CD4-positive, alpha-beta T cell treated with Interleukin-6 for 4 hours (primary cell): Measurements from ENCODE around the gene CFAP57.
"Not testable (repeated sequence)": the region's sequence is repeated elsewhere in the genome, so short reads cannot be mapped to it uniquely, and the experiment has no call there.

Experiments used
- DNase-seq: peaks from one replicate; pipeline ENCODE4 v3.0.0-alpha.2; 2020; ENCODE audit warnings: mixed read lengths

The CFAP57 gene

DNA sequence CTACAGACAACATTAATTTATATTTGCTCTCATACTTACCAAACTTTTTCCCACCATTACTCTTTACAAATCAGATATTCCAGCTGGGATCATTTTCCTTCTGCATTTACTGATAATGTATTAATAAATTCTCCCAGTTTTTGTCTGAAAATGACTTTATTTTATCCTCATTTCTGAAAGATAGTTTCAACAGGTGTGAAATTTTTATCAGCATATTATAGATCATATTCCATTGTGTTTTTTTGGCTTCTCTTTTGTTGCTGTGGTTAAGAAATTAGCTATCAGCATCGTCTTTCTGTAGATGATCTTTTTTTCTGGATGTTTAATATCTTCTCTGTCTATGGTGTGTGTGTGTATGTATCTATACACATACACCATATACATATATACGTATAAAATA lies 2.7 kb downstream of the CFAP57 start:
- DNase-seq, result no peak

DNA sequence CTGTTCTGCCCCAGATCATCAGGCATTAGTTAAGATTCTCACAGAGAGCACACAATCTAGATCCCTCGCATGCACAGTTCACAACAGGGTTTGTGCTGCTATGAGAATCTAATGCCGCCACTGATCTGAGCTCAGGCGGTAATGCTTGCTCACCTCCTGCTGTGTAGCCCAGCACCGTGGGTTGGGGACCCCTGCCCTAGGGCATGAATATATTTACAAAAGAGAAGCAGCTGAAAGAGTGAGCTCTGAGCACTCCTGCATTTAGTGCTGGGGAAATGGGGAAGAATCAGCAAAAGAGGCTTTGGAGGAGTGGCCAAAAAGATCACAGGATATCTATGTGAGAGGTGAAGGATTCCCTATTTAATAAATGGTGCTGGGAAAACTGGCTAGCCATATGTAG lies 5.6 kb downstream of the CFAP57 start:
- DNase-seq, result no peak

DNA sequence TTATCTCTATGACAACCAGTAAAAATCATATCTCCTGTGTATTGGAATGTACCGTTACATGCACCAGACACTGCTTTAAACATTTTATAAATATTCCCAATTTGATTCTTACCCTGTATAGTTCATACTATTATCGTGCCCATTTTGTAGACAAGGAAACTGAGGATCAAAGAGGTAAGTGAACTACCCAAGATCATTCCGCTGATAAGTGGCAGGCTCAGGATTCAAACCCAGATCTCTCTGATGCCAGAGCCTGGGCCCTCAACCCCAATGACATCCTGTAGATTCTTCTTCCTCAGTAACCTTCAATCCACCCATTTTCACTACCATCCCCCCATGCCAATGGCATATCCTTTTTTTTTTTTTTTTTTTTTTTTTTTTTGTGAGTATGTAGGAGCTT lies 12.3 kb downstream of the CFAP57 start:
- DNase-seq, result no peak

DNA sequence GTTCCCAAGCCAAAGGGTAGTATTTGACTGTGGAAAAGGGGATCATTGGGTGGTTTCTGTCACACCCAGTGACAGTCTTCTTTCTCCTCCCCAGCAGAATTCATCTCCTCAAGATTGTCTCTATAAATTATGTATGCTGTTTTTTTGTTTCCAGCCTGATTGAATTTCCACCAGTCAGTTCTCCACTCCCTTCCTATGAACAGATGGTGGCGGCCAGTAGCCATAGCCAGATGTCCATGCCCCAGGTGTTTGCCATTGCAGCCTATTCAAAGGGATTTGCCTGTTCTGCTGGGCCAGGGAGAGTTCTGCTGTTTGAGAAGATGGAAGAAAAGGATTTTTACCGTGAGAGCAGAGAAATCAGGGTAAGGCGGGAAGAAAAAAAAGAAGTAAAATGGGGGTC lies 12.9 kb downstream of the CFAP57 start:
- no peak for DNase-seq

DNA sequence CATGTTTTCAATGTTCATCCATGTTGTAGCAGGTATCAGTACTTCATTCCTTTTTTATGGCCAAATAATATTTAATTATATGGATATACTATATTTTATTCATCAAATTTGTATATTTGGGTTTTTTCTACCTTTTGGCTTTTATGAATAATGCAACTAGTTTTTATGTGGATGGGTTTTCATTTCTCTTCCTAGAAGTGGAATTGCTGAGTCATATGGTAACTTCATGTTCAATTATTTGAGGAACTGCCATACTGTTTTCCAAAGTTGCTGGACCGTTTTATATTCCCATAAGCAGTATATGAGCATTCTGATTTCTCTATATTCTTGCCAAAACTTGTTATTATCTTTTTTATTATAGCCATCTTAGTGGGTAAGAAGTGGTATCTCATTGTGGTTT lies 16.0 kb downstream of the CFAP57 start:
- DNase-seq, result no peak

DNA sequence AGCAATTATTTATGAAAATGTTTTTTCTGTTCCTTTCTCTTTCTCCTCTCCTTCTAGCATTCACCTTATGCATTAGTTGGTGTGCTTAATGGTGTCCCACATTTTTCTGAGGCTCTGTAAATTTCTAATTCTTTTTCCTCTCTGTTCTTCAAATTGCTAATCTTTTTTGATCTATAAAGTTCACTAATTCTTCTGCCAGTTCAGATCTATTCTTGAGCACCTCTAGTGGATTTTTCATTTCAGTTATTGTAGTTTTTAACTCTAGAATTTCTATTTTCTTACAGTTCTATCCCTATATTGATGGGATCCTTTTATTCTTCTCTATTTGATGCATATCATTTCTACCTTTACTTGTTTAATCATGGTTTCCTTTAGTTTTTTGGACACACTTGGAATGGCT lies 22.4 kb downstream of the CFAP57 start:
- no peak for DNase-seq

DNA sequence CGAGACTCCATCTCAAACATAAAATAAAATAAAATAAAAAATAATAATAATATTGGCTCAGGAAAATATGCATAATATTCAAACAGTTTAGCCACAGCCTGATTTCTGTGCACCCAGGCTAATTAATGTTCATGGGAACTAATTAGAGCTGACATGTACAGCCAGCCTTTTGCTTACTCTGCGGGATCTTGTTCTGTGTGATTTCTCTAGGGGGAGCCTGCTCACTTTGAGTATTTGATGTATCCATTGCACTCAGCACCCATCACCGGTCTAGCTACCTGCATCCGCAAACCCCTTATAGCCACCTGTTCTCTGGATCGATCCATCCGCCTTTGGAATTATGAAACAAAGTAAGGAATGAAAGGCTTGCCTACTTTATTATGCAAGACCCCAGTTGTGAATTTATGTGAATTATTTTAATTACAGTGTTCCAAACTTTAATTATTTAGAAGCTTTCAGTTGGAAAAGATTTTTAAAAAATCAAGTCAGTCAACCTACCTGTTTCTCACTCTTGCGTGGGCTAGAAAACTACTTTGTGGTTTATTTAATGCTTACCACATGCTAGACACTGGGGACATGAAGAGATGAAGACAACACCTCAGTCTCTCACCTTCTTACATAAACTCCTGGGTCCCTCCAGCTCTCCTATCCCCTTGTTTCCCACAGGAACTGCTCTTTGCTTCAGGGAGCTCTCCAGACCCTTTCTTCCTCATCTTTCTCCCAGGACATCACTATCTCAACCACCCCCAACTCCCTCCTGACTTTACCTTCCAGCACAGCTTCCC lies 25.4 kb downstream of the CFAP57 start:
- DNase-seq, result no peak

DNA sequence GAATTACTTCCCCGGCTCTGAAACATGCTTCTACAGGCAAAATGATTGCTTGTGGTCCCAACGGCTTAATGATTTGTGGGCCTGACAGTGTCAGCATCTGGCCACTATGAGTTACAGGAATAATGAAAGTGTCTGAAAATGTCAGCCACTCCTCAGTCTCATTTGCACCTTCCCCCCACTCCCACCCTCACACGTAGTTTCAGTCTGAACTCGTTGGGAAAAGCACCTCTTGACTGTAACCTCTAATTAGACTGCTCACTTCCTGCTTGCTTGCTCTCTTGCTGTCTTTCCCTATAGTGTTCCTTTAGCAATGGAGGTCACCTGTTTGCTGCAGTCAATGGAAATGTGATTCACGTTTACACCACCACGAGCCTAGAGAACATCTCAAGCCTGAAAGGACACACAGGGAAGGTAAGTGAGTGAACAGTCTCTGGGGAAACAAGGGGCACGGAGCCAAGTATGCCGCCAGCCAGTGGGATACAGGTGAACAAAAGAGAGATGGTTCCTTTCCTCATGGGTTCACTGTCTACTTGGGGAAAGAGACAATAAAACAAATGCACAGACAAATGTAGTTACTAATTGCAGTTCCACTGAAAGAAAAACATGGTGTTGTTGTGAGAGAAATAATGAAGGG lies 27.1 kb downstream of the CFAP57 start:
- DNase-seq, result no peak

DNA sequence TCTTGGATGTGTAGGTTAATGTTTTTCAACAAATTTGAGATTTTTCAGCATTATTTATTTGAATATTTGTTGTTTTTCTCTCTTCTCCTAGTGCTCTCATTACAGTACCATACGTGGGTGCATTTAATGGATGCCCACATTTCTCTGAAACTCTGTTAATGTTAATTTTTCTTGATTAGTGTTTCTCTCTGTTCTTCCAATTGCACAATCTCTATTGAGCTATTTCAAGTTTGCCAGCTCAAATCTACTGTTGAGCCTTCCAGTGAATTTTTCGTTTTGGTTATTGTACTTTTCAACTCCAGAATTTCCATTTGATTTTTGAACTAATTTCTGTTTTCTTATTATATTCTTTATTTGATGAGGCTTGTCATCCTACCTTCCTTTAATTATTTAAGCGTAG lies 31.7 kb downstream of the CFAP57 start:
- no peak for DNase-seq

DNA sequence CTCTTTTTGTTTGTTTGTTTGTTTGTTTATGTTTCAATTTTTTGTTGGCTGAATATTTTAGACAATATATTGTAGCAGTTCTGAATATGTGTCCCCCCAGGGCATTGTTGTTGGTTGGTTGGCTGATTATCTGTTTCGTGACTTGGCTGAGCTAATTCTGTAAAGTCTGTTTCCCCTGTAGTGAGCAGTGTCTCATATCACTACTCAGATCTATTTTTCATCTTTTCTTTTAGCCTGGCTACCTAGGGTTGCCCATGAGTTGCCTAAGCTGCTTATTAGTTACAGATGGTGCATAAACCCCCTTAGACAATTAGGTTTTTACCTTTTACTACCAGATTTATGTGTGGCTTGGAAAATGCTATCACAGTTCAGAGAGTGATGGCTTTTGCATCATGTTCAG lies 32.3 kb downstream of the CFAP57 start:
- no peak for DNase-seq

DNA sequence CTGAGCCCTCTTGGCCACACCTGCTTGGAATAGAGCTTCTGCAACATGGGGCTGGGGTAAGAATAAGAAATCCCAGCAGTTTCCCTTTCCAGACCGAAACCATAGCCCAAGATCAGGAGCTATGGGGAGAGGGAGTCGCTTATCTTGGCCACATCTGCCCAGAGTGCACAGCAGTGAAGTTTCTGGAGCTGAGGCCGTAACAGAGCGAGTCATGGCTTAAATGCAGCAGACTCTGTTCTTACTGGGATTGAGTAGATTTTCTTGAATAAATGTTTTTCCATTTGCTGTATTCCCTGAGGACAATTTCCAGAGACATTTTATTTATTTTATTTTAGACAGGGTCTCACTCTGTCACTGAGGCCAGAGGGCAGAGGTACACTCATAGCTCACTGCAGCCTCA lies 33.5 kb downstream of the CFAP57 start:
- no peak for DNase-seq

DNA sequence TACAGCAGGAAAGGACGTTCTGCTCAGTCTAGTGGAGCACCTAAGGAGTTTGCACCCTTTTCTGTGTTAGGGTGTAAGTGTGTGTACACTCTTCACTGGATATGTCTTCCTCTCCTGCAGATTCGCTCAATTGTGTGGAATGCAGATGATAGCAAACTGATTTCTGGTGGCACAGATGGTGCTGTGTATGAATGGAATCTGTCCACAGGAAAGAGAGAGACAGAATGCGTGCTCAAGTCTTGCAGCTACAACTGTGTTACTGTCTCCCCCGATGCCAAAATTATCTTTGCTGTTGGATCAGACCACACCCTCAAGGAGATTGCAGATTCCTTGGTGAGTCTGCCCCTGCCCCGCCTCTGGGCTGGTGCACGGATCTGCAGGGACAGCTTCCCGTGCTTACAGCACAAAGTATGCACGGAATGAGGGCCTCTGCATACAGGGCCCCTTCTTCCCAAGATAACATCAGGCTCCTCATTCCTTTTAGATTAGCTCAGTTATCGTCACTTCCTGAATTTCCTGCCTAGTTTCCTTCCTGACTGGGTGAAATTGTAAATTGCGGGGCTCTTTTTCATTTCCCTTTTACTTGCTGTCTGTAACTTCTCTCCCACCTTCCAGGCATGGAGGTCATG lies 34.6 kb downstream of the CFAP57 start:
- no peak for DNase-seq

DNA sequence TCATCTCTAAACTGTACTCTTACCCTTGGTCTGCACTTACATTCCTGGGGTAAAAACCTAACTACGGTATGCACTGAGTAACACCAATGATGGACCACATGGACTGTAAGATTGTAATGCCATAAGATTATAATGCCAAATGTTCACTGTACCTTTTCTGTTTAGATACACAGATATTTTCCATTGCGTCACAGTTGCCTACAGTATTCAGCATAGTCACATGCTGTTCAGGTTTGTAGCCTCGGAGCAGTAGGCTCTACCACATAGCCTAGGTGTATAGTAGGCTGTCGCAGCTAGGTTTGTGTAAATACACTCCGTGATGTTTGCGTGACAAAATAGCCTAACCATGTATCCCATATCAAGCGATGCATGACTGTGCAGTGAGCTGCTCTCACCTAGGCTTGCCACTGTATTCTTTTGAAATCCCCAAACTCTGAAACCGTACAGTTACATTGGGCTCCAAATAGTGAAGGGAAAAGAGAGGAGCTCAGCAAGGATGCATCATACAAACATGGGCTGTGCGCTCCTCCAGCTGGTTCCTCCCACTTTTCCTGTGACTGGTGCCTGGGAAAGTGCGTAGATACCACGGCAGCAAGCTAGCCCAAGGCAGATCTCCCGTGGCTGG lies 35.2 kb downstream of the CFAP57 start:
- no peak for DNase-seq

DNA sequence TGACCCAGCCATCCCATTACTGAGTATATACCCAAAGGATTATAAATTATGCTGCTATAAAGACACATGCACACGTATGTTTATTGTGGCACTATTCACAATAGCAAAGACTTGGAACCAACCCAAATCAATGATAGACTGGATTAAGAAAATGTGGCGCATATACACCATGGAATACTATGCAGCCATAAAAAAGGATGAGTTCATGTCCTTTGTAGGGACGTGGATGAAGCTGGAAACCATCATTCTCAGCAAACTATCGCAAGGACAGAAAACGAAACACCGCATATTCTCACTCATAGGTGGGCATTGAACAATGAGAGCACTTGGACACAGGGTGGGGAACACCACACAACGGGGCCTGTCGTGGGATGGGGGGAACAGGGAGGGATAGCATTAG lies 36.1 kb downstream of the CFAP57 start:
- DNase-seq, result not testable (repeated sequence)

DNA sequence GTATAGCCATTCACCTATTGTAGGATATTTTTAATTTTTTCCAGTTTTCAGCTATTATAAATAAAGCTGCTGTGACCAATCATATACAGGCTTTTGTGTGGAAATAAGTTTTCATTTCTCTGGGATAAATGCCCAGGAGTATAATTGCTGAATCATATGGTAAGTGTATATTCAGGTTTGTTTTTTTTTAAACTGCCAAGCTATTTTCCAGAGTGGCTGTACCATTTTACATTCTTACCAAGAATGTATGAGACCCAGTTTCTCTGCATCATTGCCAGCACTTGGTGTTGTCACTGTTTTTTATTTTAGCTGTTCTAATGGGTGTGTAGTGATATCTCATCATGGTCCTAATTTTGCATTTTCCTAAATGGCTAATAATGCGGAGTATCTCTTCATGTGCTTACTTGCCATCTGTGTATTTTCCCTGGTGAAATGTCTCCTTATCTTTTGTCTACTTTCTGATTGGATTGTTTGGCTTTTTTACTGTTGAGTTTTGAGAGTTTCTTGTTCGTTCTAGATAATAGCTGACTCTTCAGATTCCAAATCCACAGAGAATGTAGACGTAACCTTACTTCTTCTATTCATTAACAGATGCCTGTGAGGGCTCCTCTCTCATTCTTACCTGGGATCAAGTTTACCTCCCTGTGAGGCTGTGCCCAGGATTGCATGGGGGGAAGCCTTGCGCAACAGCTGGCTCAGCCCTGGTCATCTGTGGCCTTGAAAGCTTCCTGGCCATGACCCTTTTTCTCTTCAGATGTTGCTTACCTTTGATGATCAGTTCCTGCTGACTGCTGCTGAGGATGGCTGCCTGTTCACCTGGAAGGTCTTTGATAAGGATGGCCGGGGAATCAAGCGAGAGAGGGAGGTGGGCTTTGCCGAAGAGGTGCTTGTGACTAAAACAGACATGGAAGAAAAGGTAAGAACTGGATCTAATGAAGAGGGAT lies 42.6 kb downstream of the CFAP57 start:
- no peak for DNase-seq

DNA sequence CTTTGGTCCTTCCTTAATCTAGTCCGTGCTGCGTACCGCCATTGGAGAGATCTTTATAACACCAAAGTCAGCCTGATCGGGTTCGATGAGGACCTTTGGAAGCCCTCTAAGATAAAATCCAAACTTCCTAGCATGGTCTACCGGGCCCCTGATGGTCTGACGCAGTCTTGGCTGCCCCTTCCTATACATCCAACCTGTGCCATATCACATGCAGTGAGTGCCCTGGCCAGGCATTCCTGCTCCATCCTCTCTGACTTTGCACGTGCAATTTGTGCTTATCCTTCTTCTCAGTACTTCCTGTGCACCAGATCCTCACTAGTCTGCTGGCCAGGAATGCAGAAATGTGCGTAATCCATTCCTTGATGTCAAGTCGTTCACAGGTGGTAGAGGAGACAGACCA lies 45.6 kb downstream of the CFAP57 start:
- DNase-seq, result no peak

DNA sequence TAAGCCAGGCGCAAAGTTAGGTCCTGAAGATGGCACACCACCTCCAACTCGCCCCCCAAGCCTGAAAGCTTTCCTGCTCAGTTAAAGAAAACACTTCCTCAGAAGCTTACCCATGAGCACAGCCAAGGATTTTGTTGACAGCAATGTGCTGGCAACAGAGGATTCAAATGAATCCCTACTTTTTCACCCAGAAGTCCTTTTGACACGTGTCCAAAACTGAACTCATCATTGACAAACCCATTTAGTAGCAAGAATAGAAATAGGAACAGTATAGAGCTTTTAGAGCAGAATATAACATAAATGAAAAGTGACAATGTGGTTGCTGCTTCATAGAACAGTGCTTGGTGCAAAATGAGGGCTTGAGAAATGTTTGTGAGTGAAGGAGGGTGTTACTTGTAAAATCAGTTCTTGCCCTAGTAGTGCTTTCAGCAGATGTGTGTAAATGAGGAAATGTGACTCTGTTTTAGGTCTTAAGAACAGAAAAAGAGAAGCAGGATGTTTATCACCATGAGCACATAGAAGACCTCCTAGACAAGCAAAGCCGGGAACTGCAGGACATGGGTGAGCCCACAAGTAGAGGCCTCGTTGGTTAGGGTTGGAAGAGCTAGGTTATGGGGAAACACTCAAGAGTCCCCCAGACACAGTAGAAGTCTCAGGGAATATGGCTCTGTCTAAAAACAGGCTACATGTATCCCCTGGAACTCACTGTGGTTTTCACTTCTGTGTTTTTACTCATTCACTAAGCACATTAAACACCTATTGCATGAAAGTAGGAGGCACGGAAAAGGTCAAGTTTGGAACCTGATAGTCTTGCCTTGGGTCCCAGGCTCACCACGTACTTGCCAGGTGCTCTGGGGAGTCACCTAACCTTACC lies 49.0 kb downstream of the CFAP57 start:
- no peak for DNase-seq

DNA sequence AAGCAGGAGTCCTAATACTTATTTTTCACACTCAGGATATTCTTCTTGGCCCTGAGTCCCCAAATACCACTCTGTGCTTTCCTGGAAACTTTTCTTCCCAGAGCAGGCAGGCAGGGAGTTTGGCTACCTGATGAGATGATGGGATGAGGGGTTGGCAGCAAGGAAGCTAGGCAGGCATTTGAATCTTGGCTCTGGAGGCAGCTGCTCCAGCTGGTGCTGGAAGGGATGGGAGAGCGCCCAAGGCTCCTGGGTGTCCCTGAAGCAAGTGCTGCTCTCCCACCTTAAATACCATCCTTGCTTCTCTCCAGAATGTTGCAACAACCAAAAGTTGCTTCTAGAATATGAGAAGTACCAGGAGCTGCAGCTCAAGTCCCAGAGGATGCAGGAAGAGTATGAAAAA lies 49.7 kb downstream of the CFAP57 start:
- no peak for DNase-seq

DNA sequence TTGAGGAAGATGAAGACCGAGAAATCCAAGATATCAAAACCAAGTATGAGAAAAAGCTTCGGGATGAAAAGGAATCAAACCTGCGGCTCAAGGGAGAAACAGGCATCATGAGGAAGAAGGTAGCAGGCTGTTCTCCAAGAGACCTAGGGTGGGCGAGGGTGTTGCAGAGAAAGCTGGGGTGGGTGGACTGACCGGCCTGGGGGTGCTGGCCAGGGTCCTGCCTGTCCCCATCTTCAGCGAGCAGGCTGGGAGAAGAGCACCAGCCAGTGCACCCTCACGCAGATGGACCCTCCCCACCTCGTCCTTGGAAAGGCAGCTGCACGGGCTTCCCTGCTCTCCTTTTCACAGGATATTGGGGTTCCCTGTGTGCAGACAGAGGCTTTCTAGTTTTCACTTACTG lies 50.7 kb downstream of the CFAP57 start:
- no peak for DNase-seq

DNA sequence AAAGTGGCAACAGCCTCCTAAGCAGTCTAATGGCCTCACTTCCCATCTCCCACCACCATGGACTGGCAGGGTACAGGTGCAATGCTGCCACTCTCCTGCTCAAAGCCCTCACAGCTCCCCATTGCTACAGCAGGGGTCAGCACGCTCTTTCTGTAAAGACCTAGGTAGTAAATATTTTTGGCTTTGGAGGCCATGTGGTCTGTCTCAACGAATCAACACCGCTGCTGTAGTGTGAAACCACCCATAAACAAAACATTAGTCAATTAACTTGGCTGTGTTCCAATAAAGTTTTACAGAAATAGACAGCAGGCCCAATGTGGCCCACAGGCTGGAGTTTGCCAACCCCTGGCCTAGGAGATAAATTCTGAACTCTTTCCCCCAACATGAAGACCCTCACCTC lies 53.0 kb downstream of the CFAP57 start:
- DNase-seq, result no peak

DNA sequence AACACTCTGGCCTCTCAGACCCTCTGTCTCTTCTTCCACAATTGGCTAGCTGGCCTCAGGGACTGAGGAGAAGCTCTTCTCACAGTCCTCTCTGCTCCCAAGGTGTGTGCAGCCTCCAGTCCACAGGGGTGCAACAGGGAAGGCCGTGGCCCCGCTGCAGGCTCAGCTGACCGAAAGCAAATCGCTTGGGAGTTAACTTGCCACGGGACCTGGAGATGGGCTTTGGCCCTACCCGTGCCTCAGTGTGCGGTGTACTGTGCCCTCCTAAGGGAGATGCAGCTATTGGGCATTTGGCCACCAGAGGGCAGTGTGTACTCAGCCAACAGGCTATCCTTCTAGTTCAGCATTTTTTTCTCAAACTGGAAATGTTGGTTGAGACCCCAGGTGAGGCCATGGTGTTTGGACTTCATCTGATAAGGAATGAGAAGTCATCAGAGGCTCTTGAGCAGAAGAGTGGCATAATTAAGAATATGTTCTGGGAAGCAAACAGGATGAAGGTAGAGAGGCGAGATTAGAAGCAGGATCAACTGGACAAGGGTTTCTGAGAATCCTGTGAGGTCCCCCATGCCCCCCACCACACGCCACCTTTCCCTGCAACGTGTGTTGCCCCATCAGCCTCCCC lies 55.1 kb downstream of the CFAP57 start:
- peak; percentile 88 for DNase-seq
